MM.1S (cell line): ENCODE data around the gene CAP2.

Source experiments
- CTCF ChIP-seq: fragments of 300-600 bp; sonication (generic); IDR thresholded peaks from 2 replicates; pipeline ENCODE4 v1.5.1; 2016; ENCODE audit warnings: antibody characterized with exemption, low read length, mixed read lengths
- EZH2 ChIP-seq: fragments of 300-600 bp; sonication (generic); optimal IDR thresholded peaks from 2 replicates; pipeline ENCODE3; 2017; ENCODE audit warnings: low read depth, mild to moderate bottlenecking, antibody characterized with exemption, low read length, mixed read lengths

- TF ChIP-seq CTCF (no peak), EZH2 (no peak)
Measured at GRCh38 chr6:17483391-17484016, 90.1 kb downstream of the CAP2 start.
